Smooth muscle cell (in vitro differentiated cells): ENCODE measurements around the gene RAB11FIP2. TPM values are rescaled to one million over a fixed set of nuclear protein-coding genes. Genes with fewer than 3 reads are reported as not detected.
A peak's percentile ranks its signal among the peaks of the same experiment; 100 is the strongest.

Experiments
- DNase-seq: peaks from one replicate; lab custom pipeline; 2025; ENCODE audit not compliant: unreplicated experiment; lab: John Stamatoyannopoulos, UW
- H2AFZ ChIP-seq: fragments of 200-600 bp; sonication (generic); 2 replicates; pipeline ENCODE4 v1.6.0; 2016; ENCODE audit warnings: antibody characterized with exemption, low read depth, mild to moderate bottlenecking
- H3F3A ChIP-seq: fragments of 200-600 bp; sonication (generic); 2 replicates; pipeline ENCODE4 v1.6.0; 2017; ENCODE audit warnings: antibody characterized with exemption, low read depth
- H3K27ac ChIP-seq: fragments of 200-600 bp; sonication (generic); 2 replicates; pipeline ENCODE4 v1.5.1; 2016; ENCODE audit warnings: low read depth, mild to moderate bottlenecking
- H3K27me3 ChIP-seq: fragments of 200-600 bp; sonication (generic); 2 replicates; pipeline ENCODE4 v1.6.1; 2016; ENCODE audit warnings: low read depth, mild to moderate bottlenecking
- H3K36me3 ChIP-seq: fragments of 200-600 bp; sonication (generic); 2 replicates; pipeline ENCODE4 v1.5.1; 2016; ENCODE audit warnings: low read depth
- H3K4me1 ChIP-seq: fragments of 200-600 bp; sonication (generic); 2 replicates; pipeline ENCODE4 v1.5.1; 2016; ENCODE audit warnings: low read depth
- H3K4me2 ChIP-seq: fragments of 200-600 bp; sonication (generic); 2 replicates; pipeline ENCODE4 v1.6.0; 2016; ENCODE audit warnings: mild to moderate bottlenecking
- H3K4me3 ChIP-seq: fragments of 200-600 bp; sonication (generic); 2 replicates; pipeline ENCODE4 v1.5.1; 2016; ENCODE audit warnings: mild to moderate bottlenecking
- H3K79me2 ChIP-seq: fragments of 200-600 bp; sonication (generic); 2 replicates; pipeline ENCODE4 v1.6.0; 2016; ENCODE audit warnings: low read depth, mild to moderate bottlenecking
- H3K9ac ChIP-seq: fragments of 200-600 bp; sonication (generic); 2 replicates; pipeline ENCODE4 v1.6.0; 2016; ENCODE audit warnings: low read depth
- H3K9me3 ChIP-seq: fragments of 200-600 bp; sonication (generic); replicated peaks from 2 replicates; pipeline ENCODE4 v1.5.1; 2016; ENCODE audit warnings: low read depth
- H4K20me1 ChIP-seq: fragments of 200-600 bp; sonication (generic); 2 replicates; pipeline ENCODE4 v1.6.0; 2016; ENCODE audit warnings: low read depth
- WGBS: methylation state at CpG from one replicate; pipeline ENCODE4 v1.1.7; 2016; ENCODE audit warnings: low lambda C conversion rate; 5-methylcytosine and 5-hydroxymethylcytosine counted together
- polyA plus RNA-seq: library from polyadenylated mRNA; unstranded; fragments of >200 nt; fragmentation: Nextera tagmentation; extraction: Ambion mirVana; gene quantifications from 2 replicates; pipeline ENCODE4 v1.2.1, GENCODE V29; 2016
- total RNA-seq: library from RNA; depleted of rRNA; stranded (reverse); fragments of >200 nt; gene quantifications from 2 replicates; pipeline ENCODE4 v1.2.3, GENCODE V29; 2014
- TF ChIP-seq, protein P1 (sequence below): fragments of 200-600 bp; sonication (generic); IDR thresholded peaks from 2 replicates; pipeline ENCODE4 v1.5.1; 2017; ENCODE audit warnings: borderline replicate concordance, mild to moderate bottlenecking, antibody characterized with exemption; ENCODE audit not compliant: insufficient read depth, poor library complexity, severe bottlenecking

Gene RAB11FIP2
- total and polyA plus RNA-seq, 2 experiments from 2014 or later: 9.0 to 41.2 TPM

DNA sequence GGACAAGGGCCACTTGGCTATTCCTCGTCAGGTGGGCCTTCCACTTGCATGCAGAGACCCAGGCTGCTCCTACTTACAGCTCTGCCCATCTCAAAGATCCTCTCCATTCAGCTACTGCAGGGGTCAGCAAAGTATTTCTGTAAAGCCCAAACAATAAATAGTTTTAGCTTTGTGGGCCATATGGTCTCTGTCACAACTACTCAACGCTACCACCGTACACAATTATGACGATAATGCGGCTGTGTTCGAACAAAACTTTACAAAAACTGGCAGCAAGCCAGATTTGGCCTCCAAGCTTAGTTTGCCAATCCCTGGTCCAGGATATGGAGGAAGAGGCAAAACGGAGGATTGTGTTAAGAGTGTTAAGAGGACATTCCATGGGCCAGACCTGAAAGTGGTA lies 12.8 kb downstream of the RAB11FIP2 start:
- Histone ChIP-seq H3K79me2 (no peaks in the 10 kb centered on the region), H3K4me1 (peaks cover 17% of the 10 kb centered on the region), H3K36me3 (no peaks in the 10 kb centered on the region), H3K27ac (peak overlapping the region; percentile 2), H2AFZ (no peak overlapping the region), H3K9ac (no peak overlapping the region), H4K20me1 (peaks cover 12% of the 10 kb centered on the region), H3K4me2 (peak overlapping the region; percentile 32), H3K4me3 (no peak overlapping the region), H3F3A (peaks cover 9% of the 10 kb centered on the region), H3K9me3 (no peaks in the 10 kb centered on the region), H3K27me3 (no peaks in the 10 kb centered on the region)
- 20% methylated on average over 7 of the region's 7 CpGs for WGBS
- TF ChIP-seq, protein P1, sequence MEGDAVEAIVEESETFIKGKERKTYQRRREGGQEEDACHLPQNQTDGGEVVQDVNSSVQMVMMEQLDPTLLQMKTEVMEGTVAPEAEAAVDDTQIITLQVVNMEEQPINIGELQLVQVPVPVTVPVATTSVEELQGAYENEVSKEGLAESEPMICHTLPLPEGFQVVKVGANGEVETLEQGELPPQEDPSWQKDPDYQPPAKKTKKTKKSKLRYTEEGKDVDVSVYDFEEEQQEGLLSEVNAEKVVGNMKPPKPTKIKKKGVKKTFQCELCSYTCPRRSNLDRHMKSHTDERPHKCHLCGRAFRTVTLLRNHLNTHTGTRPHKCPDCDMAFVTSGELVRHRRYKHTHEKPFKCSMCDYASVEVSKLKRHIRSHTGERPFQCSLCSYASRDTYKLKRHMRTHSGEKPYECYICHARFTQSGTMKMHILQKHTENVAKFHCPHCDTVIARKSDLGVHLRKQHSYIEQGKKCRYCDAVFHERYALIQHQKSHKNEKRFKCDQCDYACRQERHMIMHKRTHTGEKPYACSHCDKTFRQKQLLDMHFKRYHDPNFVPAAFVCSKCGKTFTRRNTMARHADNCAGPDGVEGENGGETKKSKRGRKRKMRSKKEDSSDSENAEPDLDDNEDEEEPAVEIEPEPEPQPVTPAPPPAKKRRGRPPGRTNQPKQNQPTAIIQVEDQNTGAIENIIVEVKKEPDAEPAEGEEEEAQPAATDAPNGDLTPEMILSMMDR: no peak
- DNase-seq: no peak

DNA sequence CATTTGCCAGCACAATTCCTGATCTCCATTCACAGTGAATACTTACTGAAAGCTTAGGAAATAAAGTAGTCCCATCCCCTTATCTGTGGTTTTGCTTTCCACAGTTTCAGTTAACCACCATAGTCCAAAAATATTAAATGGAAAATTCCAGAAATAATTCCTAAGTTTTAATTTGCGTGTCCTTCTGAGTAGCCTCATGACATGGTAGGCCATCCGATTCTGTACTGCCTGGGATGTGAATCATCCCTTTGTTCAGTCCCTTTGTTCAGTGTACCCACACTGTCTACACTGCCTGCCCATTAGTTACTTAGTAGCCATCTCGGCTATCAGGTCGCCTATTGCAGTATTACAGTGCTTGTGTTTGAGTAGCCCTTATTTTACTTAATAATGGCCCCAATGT lies 14.2 kb downstream of the RAB11FIP2 start:
- Histone ChIP-seq H3K4me2 (peak overlapping the region; percentile 18), H4K20me1 (peaks cover 12% of the 10 kb centered on the region), H3F3A (peaks cover 9% of the 10 kb centered on the region), H2AFZ (no peak overlapping the region), H3K36me3 (no peaks in the 10 kb centered on the region), H3K9me3 (no peaks in the 10 kb centered on the region), H3K4me1 (peaks cover 17% of the 10 kb centered on the region), H3K4me3 (no peak overlapping the region), H3K79me2 (no peaks in the 10 kb centered on the region), H3K9ac (no peak overlapping the region), H3K27me3 (no peaks in the 10 kb centered on the region), H3K27ac (no peak overlapping the region)
- 82% methylated on average over 4 of the region's 4 CpGs for WGBS
- no peak for DNase-seq
- TF ChIP-seq, protein P1: no peak

DNA sequence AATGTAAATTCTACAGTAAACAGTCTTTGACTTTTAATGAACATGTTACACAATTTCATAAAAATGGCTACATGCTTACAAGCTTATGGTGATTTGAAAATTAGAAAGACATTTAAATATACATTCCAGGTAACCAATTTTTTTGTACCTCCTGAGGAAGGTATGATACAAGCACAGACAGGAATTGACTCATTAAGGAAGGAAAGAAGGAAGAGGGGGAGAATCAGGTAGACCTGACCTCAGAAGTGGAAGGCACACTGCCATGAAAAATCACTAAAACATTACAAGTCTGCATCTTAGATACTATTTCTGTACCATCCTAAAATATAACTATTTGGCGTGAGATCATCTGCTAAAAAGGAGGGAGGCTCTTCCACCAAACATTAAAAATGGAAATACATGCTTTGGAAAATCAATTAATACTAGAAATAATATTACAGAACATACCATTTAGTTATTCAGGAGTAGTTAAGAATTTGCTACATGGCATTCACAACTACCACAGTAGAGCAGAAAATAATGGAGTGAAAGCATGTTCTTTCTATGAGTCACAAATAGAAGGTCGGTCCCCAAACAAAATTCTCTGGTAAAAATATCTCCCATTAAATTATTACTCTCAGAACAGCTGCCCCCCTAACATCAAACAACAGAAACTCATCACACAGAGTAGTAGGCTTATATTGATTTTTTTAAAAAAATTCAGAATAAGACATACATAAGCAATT lies 15.2 kb downstream of the RAB11FIP2 start:
- Histone ChIP-seq H3K9ac (no peak overlapping the region), H3K27me3 (no peaks in the 10 kb centered on the region), H3K9me3 (no peaks in the 10 kb centered on the region), H3K79me2 (no peaks in the 10 kb centered on the region), H3K4me3 (no peak overlapping the region), H3K36me3 (no peaks in the 10 kb centered on the region), H3K27ac (peak overlapping the region; percentile 30), H2AFZ (no peak overlapping the region), H4K20me1 (peaks cover 12% of the 10 kb centered on the region), H3F3A (peaks cover 9% of the 10 kb centered on the region), H3K4me2 (peak overlapping the region; percentile 10), H3K4me1 (peaks cover 17% of the 10 kb centered on the region)
- DNase-seq: no peak
- whole genome bisulfite sequencing: 66% methylated on average over 2 of the region's 2 CpGs
- TF ChIP-seq, protein P1: no peak

DNA sequence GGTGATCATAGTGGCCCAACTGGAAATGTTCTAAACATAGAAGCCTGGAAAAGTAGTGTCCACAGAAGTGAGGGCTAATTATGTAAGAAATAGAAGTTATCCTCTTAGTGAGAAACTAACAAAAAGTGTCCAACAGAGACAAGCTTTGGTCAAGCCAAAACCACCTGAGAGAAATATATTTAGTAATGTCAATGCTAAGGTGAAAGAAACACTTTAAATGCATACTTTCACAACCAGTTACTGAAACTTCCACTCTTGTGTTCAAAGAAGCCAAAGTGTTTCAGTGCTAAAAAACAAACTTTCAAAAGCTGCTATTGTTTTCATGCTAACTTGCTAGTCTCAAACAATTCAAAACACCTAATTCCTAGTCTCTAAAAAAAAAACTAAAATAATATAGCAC lies 18.1 kb downstream of the RAB11FIP2 start:
- Histone ChIP-seq H3F3A (no peaks in the 10 kb centered on the region), H3K27ac (no peak overlapping the region), H3K4me2 (no peak overlapping the region), H3K9ac (no peak overlapping the region), H3K79me2 (no peaks in the 10 kb centered on the region), H3K4me3 (no peak overlapping the region), H3K36me3 (no peaks in the 10 kb centered on the region), H3K27me3 (no peaks in the 10 kb centered on the region), H2AFZ (no peak overlapping the region), H4K20me1 (peaks cover 7% of the 10 kb centered on the region), H3K9me3 (no peaks in the 10 kb centered on the region), H3K4me1 (peaks cover 4% of the 10 kb centered on the region)
- TF ChIP-seq, protein P1: no peak
- DNase-seq: no peak
